HG03575 (cell line): ENCODE data around the gene CYB5R3.

Experiments used
- ATAC-seq: cut with Tn5 transposase; IDR thresholded peaks from one replicate; pipeline ENCODE4 v1.9.1; 2021; ENCODE audit not compliant: unreplicated experiment, insufficient number of reproducible peaks, low FRiP score; ENCODE audit errors: extremely low read depth

CYB5R3 gene

GRCh38 chr22:42648368-42649245 is 585 bp downstream of the CYB5R3 start:
- no peak for ATAC-seq

- no peak for ATAC-seq
Observed at GRCh38 chr22:42648017-42648367, 1.2 kb downstream of the CYB5R3 start.

- ATAC-seq = no peak
Observed at GRCh38 chr22:42646569-42647525, 2.3 kb downstream of the CYB5R3 start.

- no peak for ATAC-seq
Observed at GRCh38 chr22:42645938-42646568, 3.1 kb downstream of the CYB5R3 start.

- ATAC-seq = no peak
Observed at GRCh38 chr22:42645341-42645937, 3.8 kb downstream of the CYB5R3 start.

GRCh38 chr22:42644422-42645340 is 4.5 kb downstream of the CYB5R3 start:
- ATAC-seq = no peak

GRCh38 chr22:42643634-42644421 is 5.4 kb downstream of the CYB5R3 start:
- no peak for ATAC-seq

GRCh38 chr22:42642806-42643633 is 6.2 kb downstream of the CYB5R3 start:
- no peak for ATAC-seq

GRCh38 chr22:42641801-42642413 is 7.3 kb downstream of the CYB5R3 start:
- no peak for ATAC-seq

- no peak for ATAC-seq
Observed at GRCh38 chr22:42639541-42640241, 9.5 kb downstream of the CYB5R3 start.

GRCh38 chr22:42637555-42637954 is 11.6 kb downstream of the CYB5R3 start:
- ATAC-seq = no peak

GRCh38 chr22:42636506-42636905 is 12.7 kb downstream of the CYB5R3 start:
- no peak for ATAC-seq

GRCh38 chr22:42635531-42635930 is 13.7 kb downstream of the CYB5R3 start:
- no peak for ATAC-seq

GRCh38 chr22:42633013-42633412 is 16.2 kb downstream of the CYB5R3 start:
- no peak for ATAC-seq

GRCh38 chr22:42632096-42632495 is 17.1 kb downstream of the CYB5R3 start:
- no peak for ATAC-seq
